ENCODE results near the gene TOMM40L.

Gene TOMM40L
- total RNA-seq: 8.5 to 40.9 (median 20.9) reads per million in 9 experiments

DNA sequence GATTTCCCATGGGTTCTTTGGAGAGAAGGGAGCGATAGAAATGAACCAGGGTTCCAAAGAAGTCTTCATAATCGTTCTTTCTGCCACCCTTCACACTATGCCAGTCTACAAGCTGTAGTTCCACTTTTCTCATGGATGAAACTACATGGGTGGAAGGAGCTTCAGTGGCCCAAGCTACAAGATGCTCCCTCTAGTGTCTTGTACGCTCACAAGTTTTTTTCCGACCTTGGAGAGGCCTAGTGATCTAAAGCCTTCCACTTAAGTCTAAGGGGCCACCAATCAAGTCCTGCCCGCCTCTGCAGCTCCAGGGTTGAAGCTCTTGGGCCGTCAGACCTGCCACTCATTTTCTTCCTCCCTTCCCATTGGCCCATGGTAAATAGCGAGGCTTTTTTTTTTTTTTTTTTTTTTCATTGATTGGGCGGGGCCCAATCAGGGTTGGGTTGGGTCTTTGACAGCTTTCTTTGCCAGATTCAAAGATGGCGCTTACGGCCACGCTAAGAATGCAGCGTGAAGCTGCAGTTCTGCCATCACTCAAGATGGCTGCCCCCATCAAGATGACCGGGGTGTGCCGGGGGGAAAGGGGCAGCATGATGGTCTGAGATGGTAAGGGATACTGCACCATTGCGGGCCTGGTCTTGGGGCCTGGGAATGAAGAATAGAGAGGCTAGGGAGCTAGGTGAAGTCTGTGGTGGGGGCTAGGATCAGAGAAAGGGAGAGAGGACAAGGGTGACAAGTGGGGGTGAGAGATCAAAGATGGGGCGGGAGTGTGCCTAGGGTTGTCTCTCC is at the start of gene TOMM40L:
Gene TOMM40L (plus strand): TSS at position 527 of the 786 bp plus-strand sequence. CDS start 430 bp downstream, outside the sequence.
- peaks cover 24 to 33% of the 10 kb centered on the region in 2 donors for H3K4me1 Mint-ChIP-seq (ENCODE audit: low read depth in 2 of 2)
- ATAC-seq (replicated peaks) (peak; percentile 96), DNase-seq (peak; percentile 84 to 89 (median 85))
- H3K4me3 Mint-ChIP-seq: peak within 1 kb of the TSS; percentile 95 to 99
- no peaks in the 10 kb centered on the region for H3K9me3 Mint-ChIP-seq
- peaks cover 0 to 10% of the 10 kb centered on the region in 2 donors for H3K27me3 Mint-ChIP-seq
- peak within 1 kb of the TSS; percentile 89 to 91 for H3K27ac Mint-ChIP-seq
- H3K36me3 Mint-ChIP-seq (ENCODE audit: insufficient read depth): peaks cover 9% of the 10 kb centered on the region

DNA sequence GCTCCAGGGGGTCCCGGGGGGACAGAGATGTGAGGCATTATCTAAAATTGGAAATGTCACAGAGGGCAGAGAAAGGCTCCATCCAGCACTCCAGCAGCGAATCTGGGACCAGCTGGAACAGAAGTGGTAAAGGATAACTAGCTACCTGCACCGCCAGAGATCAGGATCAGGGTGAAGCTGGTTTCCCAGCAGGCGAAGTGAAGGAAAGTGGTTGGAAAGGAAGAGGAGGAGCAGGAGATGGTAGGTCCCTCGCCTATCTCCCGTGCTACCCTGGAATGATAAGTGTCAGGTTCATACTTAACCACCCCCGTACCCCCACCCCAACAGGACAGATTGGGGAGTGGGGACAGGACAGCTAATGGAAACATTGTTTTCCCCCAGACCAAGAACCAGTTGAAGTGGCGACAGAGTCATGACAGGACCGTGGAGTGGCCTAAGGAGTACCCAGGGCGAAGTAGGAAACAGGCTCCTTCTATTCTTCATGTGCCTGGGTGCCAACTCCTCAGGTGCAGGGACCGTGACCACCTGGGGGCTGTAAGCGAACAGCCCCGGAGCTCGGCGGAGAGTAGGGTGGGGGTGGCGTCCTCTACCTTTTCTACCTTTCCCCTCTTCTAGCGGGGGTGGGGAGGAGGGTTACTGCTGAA is 49.3 kb upstream of the TOMM40L start:
- peak overlapping the region; percentile 97 to 99 for H3K27ac Mint-ChIP-seq
- no peak for DNase-seq
- ATAC-seq (replicated peaks): no peak
- H3K4me3 Mint-ChIP-seq: peak overlapping the region; percentile 96
- H3K9me3 Mint-ChIP-seq: no peaks in the 10 kb centered on the region
- H3K36me3 Mint-ChIP-seq (ENCODE audit: insufficient read depth): peaks cover 48% of the 10 kb centered on the region
- H3K27me3 Mint-ChIP-seq: no peaks in the 10 kb centered on the region
- H3K4me1 Mint-ChIP-seq (ENCODE audit: low read depth in 2 of 2): peaks cover 54 to 66% of the 10 kb centered on the region in 2 donors

DNA sequence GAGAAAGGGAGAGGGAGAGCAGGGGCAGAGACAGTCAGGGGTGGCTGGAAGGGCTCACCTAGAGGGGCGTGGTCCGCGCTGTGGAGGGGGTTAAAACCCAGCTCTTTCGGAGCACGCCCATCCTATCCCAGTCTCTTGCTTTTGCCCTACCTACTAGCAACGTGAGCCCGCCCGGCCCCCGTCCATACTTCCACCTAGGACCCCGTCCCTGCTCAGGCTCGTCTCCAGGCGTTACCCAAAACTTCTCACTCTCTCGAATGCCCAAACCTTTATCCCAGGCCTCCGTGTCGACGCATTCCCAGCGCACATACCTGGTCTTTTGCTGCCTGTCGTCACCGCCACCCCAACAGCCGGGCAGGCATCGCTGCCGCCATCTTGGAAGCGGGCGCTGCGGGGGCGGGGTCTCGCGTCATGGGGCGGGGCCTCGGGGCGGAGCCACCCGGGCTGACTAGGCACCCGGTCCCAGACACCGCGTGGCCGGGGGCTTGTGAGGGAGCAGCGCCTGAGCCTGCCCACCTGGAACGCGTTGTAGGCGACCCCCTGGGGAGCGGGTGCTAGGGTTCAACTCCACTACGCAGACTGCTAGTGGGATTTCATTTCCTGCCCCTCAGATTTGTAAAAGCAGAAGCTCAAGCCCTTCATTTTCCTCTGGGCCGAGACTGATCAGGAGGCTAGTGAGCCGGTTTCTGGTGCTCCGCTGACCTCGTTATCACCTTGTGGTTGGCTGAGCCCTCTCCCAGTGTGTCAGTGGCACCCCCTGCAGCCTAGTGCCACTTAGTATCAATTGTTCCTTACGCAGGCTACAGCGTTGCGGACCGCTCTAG is 48.5 kb upstream of the TOMM40L start, which contains the start of gene B4GALT3:
Gene B4GALT3 (minus strand): TSS at position 396 of the 824 bp plus-strand sequence. CDS start 1,447 bp downstream, outside the sequence.
- DNase-seq (peak; percentile 93 to 97 (median 97)), ATAC-seq (replicated peaks) (peak; percentile 88)
- Mint-ChIP-seq H3K27me3 (no peaks in the 10 kb centered on the region), H3K36me3 (ENCODE audit: insufficient read depth) (peaks cover 41% of the 10 kb centered on the region), H3K4me3 (peak within 1 kb of the TSS; percentile 96), H3K27ac (peak within 1 kb of the TSS; percentile 97 to 99), H3K9me3 (no peaks in the 10 kb centered on the region), H3K4me1 (ENCODE audit: low read depth in 2 of 2) (peaks cover 59 to 71% of the 10 kb centered on the region in 2 donors)

DNA sequence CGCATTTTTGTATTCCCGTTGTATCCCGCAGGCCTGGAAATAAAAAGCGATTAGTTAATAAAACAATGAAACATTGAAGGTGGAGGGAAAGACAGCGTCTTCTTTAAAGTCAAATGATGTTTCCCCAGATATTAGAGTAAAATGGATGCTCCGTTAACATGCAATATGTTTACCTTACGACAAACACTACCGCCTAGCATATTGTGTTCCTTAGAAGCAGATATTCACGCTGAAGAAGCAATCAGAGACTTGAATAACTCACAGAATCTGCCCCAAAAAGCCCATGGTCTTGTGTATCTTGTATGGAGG is 48.0 kb upstream of the TOMM40L start:
- peak overlapping the region; percentile 96 for H3K4me3 Mint-ChIP-seq
- no peaks in the 10 kb centered on the region for H3K9me3 Mint-ChIP-seq
- H3K4me1 Mint-ChIP-seq (ENCODE audit: low read depth in 2 of 2): peaks cover 62 to 69% of the 10 kb centered on the region in 2 donors
- H3K27me3 Mint-ChIP-seq: no peaks in the 10 kb centered on the region
- no peak for DNase-seq
- H3K27ac Mint-ChIP-seq: peak overlapping the region; percentile 97 to 99
- no peak for ATAC-seq (replicated peaks)
- peaks cover 36% of the 10 kb centered on the region for H3K36me3 Mint-ChIP-seq (ENCODE audit: insufficient read depth)

DNA sequence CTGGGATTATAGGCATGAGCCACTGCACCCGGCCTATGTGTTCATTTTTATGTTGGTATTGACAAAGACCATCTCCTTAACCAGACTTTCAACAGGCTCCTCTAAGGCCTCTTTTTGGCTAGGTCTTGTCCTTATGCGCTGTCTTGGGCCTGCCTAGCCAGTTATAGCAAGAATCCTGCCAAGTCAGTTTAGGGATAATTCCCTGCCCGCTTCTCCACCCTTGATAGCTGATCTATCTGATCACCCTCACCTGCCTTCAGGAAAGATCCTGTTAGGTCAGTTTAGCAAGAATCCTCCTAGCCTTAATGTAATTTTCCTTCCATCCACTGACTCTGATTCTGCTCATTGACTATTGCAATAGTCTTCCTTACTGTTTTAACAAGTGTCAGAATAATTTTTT is 46.2 kb upstream of the TOMM40L start:
- Mint-ChIP-seq H3K27ac (peak overlapping the region; percentile 46 to 94), H3K4me3 (peak overlapping the region; percentile 27 to 36), H3K27me3 (no peaks in the 10 kb centered on the region), H3K9me3 (no peaks in the 10 kb centered on the region), H3K4me1 (ENCODE audit: low read depth in 2 of 2) (peaks cover 66 to 76% of the 10 kb centered on the region in 2 donors), H3K36me3 (ENCODE audit: insufficient read depth) (peaks cover 21% of the 10 kb centered on the region)
- DNase-seq (no peak), ATAC-seq (replicated peaks) (no peak)

DNA sequence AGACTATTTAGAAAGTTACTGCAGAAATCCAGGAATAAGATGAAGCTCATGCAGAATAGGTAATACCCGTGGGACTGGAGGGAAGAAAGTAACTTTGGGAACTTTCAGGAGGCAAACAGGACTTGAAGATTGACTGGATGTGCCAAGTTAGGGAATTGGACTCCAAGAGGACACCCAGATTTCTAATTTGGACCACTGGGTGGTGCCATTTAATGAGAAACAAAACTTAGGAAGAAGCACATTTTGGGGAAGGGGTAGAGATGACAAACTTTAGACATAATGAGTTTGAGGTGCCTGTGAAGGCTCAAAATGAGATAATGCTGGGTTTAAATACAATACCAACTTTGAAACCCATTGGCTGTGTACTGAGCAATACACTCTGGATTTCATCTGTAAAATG is 45.2 kb upstream of the TOMM40L start:
- peak overlapping the region in 1 of 2 donors; percentile 36 for H3K4me3 Mint-ChIP-seq
- H3K27me3 Mint-ChIP-seq: no peaks in the 10 kb centered on the region
- DNase-seq (no peak), ATAC-seq (replicated peaks) (no peak)
- H3K9me3 Mint-ChIP-seq: no peaks in the 10 kb centered on the region
- H3K36me3 Mint-ChIP-seq (ENCODE audit: insufficient read depth): peaks cover 17% of the 10 kb centered on the region
- H3K27ac Mint-ChIP-seq: peak overlapping the region in 1 of 2 donors; percentile 94
- H3K4me1 Mint-ChIP-seq (ENCODE audit: low read depth in 2 of 2): peaks cover 66 to 73% of the 10 kb centered on the region in 2 donors

DNA sequence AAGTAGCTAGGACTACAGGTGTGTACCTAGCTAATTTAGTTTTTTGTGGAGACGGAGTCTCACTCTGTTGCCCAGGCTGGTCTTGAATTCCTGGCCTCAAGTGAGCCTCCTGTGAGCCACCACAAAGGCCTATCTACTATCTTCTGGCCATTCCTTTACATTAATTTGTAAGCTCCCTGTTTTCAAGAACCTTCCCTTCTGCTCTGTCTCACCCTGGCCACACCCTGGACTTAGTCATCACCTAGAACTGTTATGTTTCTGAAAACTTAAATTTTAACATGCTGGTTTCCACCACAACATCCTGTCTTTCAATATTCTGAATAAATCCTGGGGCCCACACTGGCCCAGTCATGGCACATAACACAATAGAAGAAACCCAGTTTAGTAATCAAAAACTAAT is 43.6 kb upstream of the TOMM40L start:
- Mint-ChIP-seq H3K9me3 (no peaks in the 10 kb centered on the region), H3K27me3 (no peaks in the 10 kb centered on the region), H3K4me1 (ENCODE audit: low read depth in 2 of 2) (peaks cover 65 to 73% of the 10 kb centered on the region in 2 donors), H3K27ac (peak overlapping the region; percentile 91 to 94), H3K36me3 (ENCODE audit: insufficient read depth) (peaks cover 14% of the 10 kb centered on the region), H3K4me3 (peak overlapping the region; percentile 95 to 99)
- ATAC-seq (replicated peaks) (peak; percentile 45), DNase-seq (peak in 2 of 3 experiments; percentile 36 to 44)

DNA sequence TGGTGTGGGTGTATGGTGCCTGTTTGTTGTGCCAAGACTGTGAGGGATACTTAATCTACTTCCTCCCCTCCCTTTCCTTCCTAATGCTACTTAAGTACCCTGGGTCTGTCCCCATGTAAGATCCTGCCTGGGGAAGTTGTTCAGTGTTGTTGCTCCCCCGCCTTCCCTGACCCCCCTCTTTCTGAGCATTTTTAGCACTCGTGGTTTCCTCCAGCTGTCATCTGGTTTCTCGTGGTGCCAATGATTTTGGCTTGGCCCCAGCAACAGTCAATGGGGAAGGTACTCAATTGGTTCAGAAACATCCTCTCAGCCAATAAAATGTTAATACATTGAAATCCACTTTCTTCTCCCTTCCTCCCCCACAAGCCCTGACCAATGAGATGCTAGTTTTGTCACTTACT is 40.6 kb upstream of the TOMM40L start:
- Mint-ChIP-seq H3K4me3 (peak overlapping the region; percentile 95 to 99), H3K36me3 (ENCODE audit: insufficient read depth) (peaks cover 8% of the 10 kb centered on the region), H3K4me1 (ENCODE audit: low read depth in 2 of 2) (peaks cover 63 to 69% of the 10 kb centered on the region in 2 donors), H3K9me3 (no peaks in the 10 kb centered on the region), H3K27ac (peak overlapping the region; percentile 88 to 91), H3K27me3 (no peaks in the 10 kb centered on the region)
- DNase-seq: peak; percentile 68 to 77 (median 73)
- peak; percentile 85 for ATAC-seq (replicated peaks)

DNA sequence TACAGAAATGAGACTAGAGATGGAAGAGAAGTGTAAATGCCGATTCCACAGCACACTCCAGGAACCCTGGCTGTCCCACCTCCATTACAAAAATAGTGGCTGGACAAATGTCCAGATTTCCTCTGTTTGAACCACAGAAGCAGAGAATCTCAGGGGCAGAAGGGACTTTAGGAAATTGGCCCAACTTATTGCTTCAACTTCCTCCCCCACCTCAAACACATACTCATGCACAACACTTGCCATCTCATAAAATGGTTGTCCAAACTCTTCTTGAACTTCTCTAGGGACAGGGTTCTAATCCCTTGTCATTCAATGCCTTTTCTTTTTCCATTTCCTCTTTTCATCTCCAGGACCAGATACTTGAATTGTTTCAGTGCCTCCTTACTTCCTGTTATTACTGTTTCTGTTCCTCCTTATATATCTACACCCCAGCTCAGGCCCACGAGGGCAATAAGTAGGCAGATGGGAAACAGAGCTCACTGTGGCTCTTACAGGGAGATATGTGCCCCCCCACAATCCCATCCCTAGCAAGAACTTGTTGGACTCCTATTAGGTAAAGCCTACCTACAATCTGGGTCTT is 40.0 kb upstream of the TOMM40L start:
- H3K27me3 Mint-ChIP-seq: no peaks in the 10 kb centered on the region
- H3K27ac Mint-ChIP-seq: peak overlapping the region; percentile 88 to 91
- H3K36me3 Mint-ChIP-seq (ENCODE audit: insufficient read depth): peaks cover 8% of the 10 kb centered on the region
- ATAC-seq (replicated peaks) (peak; percentile 4), DNase-seq (no peak)
- peaks cover 58 to 64% of the 10 kb centered on the region in 2 donors for H3K4me1 Mint-ChIP-seq (ENCODE audit: low read depth in 2 of 2)
- H3K9me3 Mint-ChIP-seq: no peaks in the 10 kb centered on the region
- peak overlapping the region; percentile 95 to 99 for H3K4me3 Mint-ChIP-seq

DNA sequence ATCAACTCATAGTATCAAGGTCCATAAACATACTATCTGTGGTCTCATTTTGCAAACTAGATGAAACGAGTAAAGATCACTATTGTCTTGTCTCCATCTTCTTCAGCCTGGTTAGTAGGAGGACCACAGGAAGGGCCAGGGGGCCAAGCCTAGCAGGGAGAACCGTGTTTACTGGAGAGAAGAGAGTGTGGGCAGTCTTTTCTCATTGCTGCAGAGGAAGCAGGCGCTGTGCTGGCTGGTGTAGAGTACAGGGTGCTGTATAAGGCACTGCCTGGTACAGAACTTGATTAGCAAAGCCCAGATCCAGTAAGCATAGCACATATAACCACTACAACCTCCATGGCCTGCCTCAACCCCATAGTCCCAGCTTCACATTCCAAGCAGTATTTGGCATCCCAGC is 38.5 kb upstream of the TOMM40L start:
- H3K27ac Mint-ChIP-seq: peak overlapping the region; percentile 88 to 91
- peaks cover 53 to 55% of the 10 kb centered on the region in 2 donors for H3K4me1 Mint-ChIP-seq (ENCODE audit: low read depth in 2 of 2)
- DNase-seq: no peak
- H3K27me3 Mint-ChIP-seq: no peaks in the 10 kb centered on the region
- H3K9me3 Mint-ChIP-seq: no peaks in the 10 kb centered on the region
- no peak for ATAC-seq (replicated peaks)
- H3K4me3 Mint-ChIP-seq: peak overlapping the region; percentile 23 to 43
- peaks cover 8% of the 10 kb centered on the region for H3K36me3 Mint-ChIP-seq (ENCODE audit: insufficient read depth)

DNA sequence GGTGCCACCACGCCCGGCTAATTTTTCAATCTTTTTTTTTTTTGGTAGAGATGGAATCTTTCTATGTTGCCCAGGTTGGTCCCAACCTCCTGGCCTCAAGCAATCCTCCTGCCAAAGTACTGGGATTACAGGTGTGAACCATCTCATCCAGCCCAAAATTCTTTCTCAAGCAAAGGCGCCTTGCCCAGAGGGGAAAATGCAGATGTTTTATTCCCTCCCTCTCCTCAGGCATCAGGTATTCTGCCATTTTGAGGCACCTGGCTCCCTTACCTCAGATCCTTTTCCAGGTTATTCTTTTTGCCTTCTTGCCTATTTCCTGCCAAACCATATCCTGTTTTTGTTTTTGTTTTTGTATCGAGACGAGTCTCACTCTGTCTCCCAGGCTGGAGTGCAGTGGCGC is 37.5 kb upstream of the TOMM40L start:
- peaks cover 12% of the 10 kb centered on the region for H3K36me3 Mint-ChIP-seq (ENCODE audit: insufficient read depth)
- DNase-seq: no peak
- peak overlapping the region in 1 of 2 donors; percentile 19 for H3K4me3 Mint-ChIP-seq
- peak overlapping the region; percentile 87 to 88 for H3K27ac Mint-ChIP-seq
- no peaks in the 10 kb centered on the region for H3K27me3 Mint-ChIP-seq
- H3K9me3 Mint-ChIP-seq: no peaks in the 10 kb centered on the region
- H3K4me1 Mint-ChIP-seq (ENCODE audit: low read depth in 2 of 2): peaks cover 54 to 58% of the 10 kb centered on the region in 2 donors
- ATAC-seq (replicated peaks): no peak

DNA sequence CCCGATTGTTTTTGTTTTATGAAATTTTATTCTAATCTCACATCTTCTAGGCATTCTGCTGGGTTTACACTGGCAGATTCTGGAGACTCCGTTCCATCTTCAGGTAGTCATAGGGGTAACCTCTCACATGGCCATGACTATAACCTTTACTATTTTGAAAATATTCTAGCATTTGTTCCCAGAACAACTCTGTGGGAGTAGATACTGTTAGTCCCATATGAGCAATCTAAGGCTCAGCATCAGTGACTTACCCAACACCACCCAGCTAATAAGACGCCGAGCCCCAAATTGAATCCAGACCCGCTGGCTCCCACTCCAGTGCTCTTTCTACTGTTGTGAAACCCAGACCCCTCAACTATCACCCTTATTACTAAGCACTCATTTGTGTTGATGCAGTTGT is 36.8 kb upstream of the TOMM40L start:
- no peak for DNase-seq
- H3K4me1 Mint-ChIP-seq (ENCODE audit: low read depth in 2 of 2): peaks cover 49 to 56% of the 10 kb centered on the region in 2 donors
- H3K36me3 Mint-ChIP-seq (ENCODE audit: insufficient read depth): peaks cover 8% of the 10 kb centered on the region
- no peaks in the 10 kb centered on the region for H3K9me3 Mint-ChIP-seq
- peak overlapping the region; percentile 87 to 88 for H3K27ac Mint-ChIP-seq
- H3K27me3 Mint-ChIP-seq: no peaks in the 10 kb centered on the region
- peak overlapping the region in 1 of 2 donors; percentile 33 for H3K4me3 Mint-ChIP-seq
- no peak for ATAC-seq (replicated peaks)
